Esophagus muscularis mucosa (tissue), 4 donors: ENCODE data around the gene PEX7. TPM values are rescaled to one million over a fixed set of nuclear protein-coding genes. Genes with fewer than 3 reads are reported as not detected.

Experiments used
- DNase-seq: peaks from one replicate; pipeline ENCODE4 v3.0.0-alpha.2; 2017; ENCODE audit errors: extremely low spot score
- H3K27ac ChIP-seq, 4 donors: fragments of 200-600 bp; sonication (generic); replicated peaks in 1 of 4; 1 replicate in 3 of 4; 2 replicates in 1 of 4; pipeline ENCODE4 v1.5.1; 2016 to 2019; ENCODE audit warnings: mild to moderate bottlenecking in 1 of 4
- H3K27me3 ChIP-seq, 4 donors: fragments of 200-600 bp; sonication (generic); one replicate each; pipeline versions ENCODE4 v1.5.1 to v1.6.0; 2016 to 2019
- H3K36me3 ChIP-seq, 4 donors: fragments of 200-600 bp; sonication (generic); one replicate each; pipeline ENCODE4 v1.5.1; 2016 to 2019
- H3K4me1 ChIP-seq, 4 donors: fragments of 200-600 bp; sonication (generic); one replicate each; pipeline ENCODE4 v1.5.1; 2016 to 2019
- H3K4me3 ChIP-seq, 4 donors: fragments of 200-600 bp; sonication (generic); 1 replicate in 2 of 4; 2 replicates in 2 of 4; pipeline ENCODE4 v1.5.1; 2016 to 2019; ENCODE audit warnings: mild to moderate bottlenecking in 4 of 4, moderate library complexity in 1 of 4
- H3K9me3 ChIP-seq, 4 donors: fragments of 200-600 bp; sonication (generic); 1 replicate in 3 of 4; 2 replicates in 1 of 4; pipeline ENCODE4 v1.5.1; 2016 to 2019
- EP300 ChIP-seq: sonication (generic); formaldehyde crosslinking; IDR thresholded peaks from one replicate; pipeline ENCODE4 v1.6.1; 2017; ENCODE audit warnings: antibody characterized with exemption
- POLR2A ChIP-seq: fragments of 450-650 bp; IDR thresholded peaks from one replicate; pipeline ENCODE4 v1.6.1; 2017; ENCODE audit warnings: antibody characterized with exemption, moderate library complexity, mild to moderate bottlenecking, low read depth
- POLR2AphosphoS5 ChIP-seq, 2 donors: sonication (generic); formaldehyde crosslinking; IDR thresholded peaks; one replicate each; pipeline ENCODE4 v1.6.1; 2017; ENCODE audit warnings: antibody characterized with exemption in 2 of 2
- WGBS: methylation state at CpG from one replicate; pipeline ENCODE4 v1.1.5; 2018; 5-methylcytosine and 5-hydroxymethylcytosine counted together
- intact Hi-C: fragments of 100-400 bp; cut with DNase I; formaldehyde crosslinking; loops from one replicate; pipeline ENCODE4 v1.15.1; 2023
- small RNA-seq, 3 donors: library from RNA; depleted of rRNA; stranded (forward); fragments of <200 nt; gene quantifications; one replicate each; pipeline ENCODE3, GENCODE V24; 2016
- total RNA-seq, 4 donors: library from RNA; depleted of rRNA; stranded (reverse); fragments of >200 nt; gene quantifications; one replicate each; pipeline versions ENCODE4 v1.1.0 to v1.2.1, GENCODE V29; 2016
- TF ChIP-seq, protein P1 (sequence below), 3 experiments: fragments of 200-600 bp in 2 of 3; fragments of 450-650 bp in 1 of 3; sonication (generic) in 2 of 3; IDR thresholded peaks; one replicate each; pipeline ENCODE4 v1.5.1; 2017 to 2019; ENCODE audit warnings: antibody characterized with exemption in 3 of 3, mild to moderate bottlenecking in 2 of 3, moderate library complexity in 1 of 3

The PEX7 gene
- total RNA-seq, 4 donors from 2014 or later = 4.1 to 9.5 (median 5.6) TPM

DNA sequence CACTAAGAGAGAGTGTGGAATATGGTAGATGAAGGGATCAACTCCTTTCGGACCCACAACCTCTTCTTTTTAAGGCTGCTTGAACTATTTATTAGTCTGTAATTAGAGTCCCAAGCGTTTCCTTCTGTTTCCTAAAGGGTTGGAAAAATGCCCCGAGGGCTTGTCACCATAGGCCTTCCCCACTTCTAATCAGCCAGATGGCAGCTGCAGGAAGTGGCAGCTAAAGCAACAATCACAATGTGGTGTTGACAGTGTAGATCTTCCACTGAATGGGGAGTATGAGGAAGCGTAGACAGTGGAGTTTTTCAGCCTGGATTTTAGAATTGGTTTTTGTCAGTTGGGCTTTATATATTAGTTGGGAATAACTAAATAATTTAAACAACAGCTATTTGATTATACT is 140.3 kb downstream of the PEX7 start:
- Histone ChIP-seq H3K27ac (no peak overlapping the region), H3K4me1 (no peaks in the 10 kb centered on the region), H3K4me3 (no peak overlapping the region), H3K36me3 (no peaks in the 10 kb centered on the region), H3K9me3 (no peaks in the 10 kb centered on the region), H3K27me3 (peaks cover 0 to 15% (median 0%) of the 10 kb centered on the region in 4 donors)
- 46% methylated on average over 4 of the region's 4 CpGs for WGBS
- no peak for DNase-seq
- TF ChIP-seq POLR2AphosphoS5 (IDR thresholded peaks at IDR 0.05) = no peak
- no peak for TF ChIP-seq EP300
- TF ChIP-seq, protein P1, sequence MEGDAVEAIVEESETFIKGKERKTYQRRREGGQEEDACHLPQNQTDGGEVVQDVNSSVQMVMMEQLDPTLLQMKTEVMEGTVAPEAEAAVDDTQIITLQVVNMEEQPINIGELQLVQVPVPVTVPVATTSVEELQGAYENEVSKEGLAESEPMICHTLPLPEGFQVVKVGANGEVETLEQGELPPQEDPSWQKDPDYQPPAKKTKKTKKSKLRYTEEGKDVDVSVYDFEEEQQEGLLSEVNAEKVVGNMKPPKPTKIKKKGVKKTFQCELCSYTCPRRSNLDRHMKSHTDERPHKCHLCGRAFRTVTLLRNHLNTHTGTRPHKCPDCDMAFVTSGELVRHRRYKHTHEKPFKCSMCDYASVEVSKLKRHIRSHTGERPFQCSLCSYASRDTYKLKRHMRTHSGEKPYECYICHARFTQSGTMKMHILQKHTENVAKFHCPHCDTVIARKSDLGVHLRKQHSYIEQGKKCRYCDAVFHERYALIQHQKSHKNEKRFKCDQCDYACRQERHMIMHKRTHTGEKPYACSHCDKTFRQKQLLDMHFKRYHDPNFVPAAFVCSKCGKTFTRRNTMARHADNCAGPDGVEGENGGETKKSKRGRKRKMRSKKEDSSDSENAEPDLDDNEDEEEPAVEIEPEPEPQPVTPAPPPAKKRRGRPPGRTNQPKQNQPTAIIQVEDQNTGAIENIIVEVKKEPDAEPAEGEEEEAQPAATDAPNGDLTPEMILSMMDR (IDR thresholded peaks at IDR 0.05) = no peak
- no peak for TF ChIP-seq POLR2A
- intact Hi-C loops = no loop called here

DNA sequence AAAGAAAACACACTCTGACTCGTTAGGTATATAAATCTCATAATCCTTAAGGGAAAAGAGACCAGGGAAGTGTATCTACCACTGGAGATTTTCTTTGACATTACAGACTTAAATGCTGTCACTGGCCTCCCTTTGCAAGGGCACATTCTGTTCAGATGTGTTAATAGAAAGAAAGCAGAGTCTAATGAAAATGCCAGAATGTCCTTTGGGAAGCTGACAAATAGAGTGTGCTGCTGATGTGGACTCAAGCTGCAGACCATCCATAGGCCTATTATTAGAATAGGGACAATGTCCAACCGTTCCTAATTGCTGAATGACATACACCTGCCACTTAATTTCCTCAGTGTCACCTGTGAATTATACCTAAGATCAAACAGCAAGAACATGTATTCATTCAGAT is 140.9 kb downstream of the PEX7 start:
- TF ChIP-seq POLR2AphosphoS5 (IDR thresholded peaks at IDR 0.05) (no peak), POLR2A (no peak), EP300 (no peak)
- TF ChIP-seq, protein P1 (IDR thresholded peaks at IDR 0.05) = no peak
- Histone ChIP-seq H3K27me3 (peaks cover 0 to 15% (median 0%) of the 10 kb centered on the region in 4 donors), H3K4me1 (no peaks in the 10 kb centered on the region), H3K4me3 (no peak overlapping the region), H3K27ac (no peak overlapping the region), H3K36me3 (no peaks in the 10 kb centered on the region), H3K9me3 (no peaks in the 10 kb centered on the region)
- 41% methylated on average over 2 of the region's 2 CpGs for WGBS
- DNase-seq = no peak
- intact Hi-C loops = no loop called here

Small RNAs within 50 kb of the gene (small RNA-seq; reads per million reads assigned to genes)
- gene RF00019 (0 reads per million in 3 donors), gene RF00443 (0 reads per million in 3 donors)

Other genes with a start within 250 kb of the PEX7 start
- gene MAP3K5, start 30.1 kb upstream of the PEX7 start, total RNA-seq = 10 to 100 TPM; 18.7 to 24.1 (median 20.7) TPM
- gene SLC35D3, start 99.7 kb downstream of the PEX7 start, total RNA-seq = under 1 TPM in 3 of 4 donors, not detected in 1; 0.11 to 0.42 (median 0.17) TPM
- gene IL20RA, start 222.4 kb downstream of the PEX7 start, total RNA-seq = 1 to 10 TPM; 1.6 to 5.0 (median 2.2) TPM